HCT116 (cell line): ENCODE data around the gene IL17A. TPM values are rescaled to one million over a fixed set of nuclear protein-coding genes. Genes with fewer than 3 reads are reported as not detected.

ENCODE experiments used
- ATAC-seq: fragments of 200-7000 bp; cut with Tn5 transposase; 2 replicates; pipeline ENCODE4 v1.9.1; 2020; ENCODE audit warnings: mild to moderate bottlenecking, moderate library complexity
- BruUV-seq: library from RNA; stranded (reverse); fragments of 400-500 nt; replicated peaks from 2 replicates; lab custom pipeline; 2021; lab: Mats Ljungman, UMichigan
- CTCF ChIA-PET: fragments of 300-600 bp; sonication (Branson Sonifier 250); formaldehyde crosslinking; loops from one replicate; lab custom pipeline; 2021; ENCODE audit warnings: antibody characterized with exemption; lab: Charles Lee
- POLR2A ChIA-PET: fragments of 300-600, 350-600 bp; sonication (Branson Sonifier 250); formaldehyde crosslinking; loops from one replicate; lab custom pipeline; 2021; ENCODE audit warnings: antibody characterized with exemption; lab: Charles Lee
- RAD21 ChIA-PET, 2 experiments: fragments of 300-600 bp; sonication (Branson Sonifier 250); formaldehyde crosslinking; loops; one replicate each; lab custom pipeline; 2023; ENCODE audit warnings: low total read pairs in 2 of 2; ENCODE audit not compliant: uncharacterized antibody in 2 of 2, unreplicated experiment in 2 of 2, low non-redundant PET in 1 of 2; lab: Charles Lee
- DNase-seq: peaks from one replicate; pipeline ENCODE4 v3.0.0-alpha.2; 2010; ENCODE audit warnings: low read depth, low spot score
- H2AFZ ChIP-seq: fragments of 200-600 bp; shearing (Covaris generic), sonication (generic); 2 replicates; pipeline ENCODE4 v1.6.1; 2017; ENCODE audit warnings: low read depth, mixed run types, mixed read lengths, antibody characterized with exemption, low read length; ENCODE audit not compliant: poor library complexity, severe bottlenecking
- H3K27ac ChIP-seq: 2 replicates; pipeline ENCODE4 v1.5.1; 2012; ENCODE audit warnings: low read depth, low read length
- H3K27me3 ChIP-seq: fragments of 200-600 bp; sonication (generic); 2 replicates; pipeline ENCODE4 v1.6.1; 2016; ENCODE audit warnings: mixed run types, low read length, mixed read lengths; ENCODE audit not compliant: insufficient read depth
- H3K36me3 ChIP-seq, 2 experiments: fragments of 200-500 bp in 1 of 2; fragments of 200-600 bp in 1 of 2; sonication (Bioruptor generic) in 1 of 2; sonication (generic) in 1 of 2; 2 replicates each; pipeline versions ENCODE4 v1.5.1 to v1.6.1; 2014 to 2016; ENCODE audit warnings: low read length in 2 of 2, inconsistent platforms in 1 of 2, mixed read lengths in 1 of 2, mixed run types in 1 of 2; ENCODE audit not compliant: insufficient read depth in 2 of 2, control insufficient read depth in 1 of 2
- H3K4me1 ChIP-seq, 2 experiments: fragments of 200-600 bp in 1 of 2; sonication (generic) in 1 of 2; 2 replicates each; pipeline versions ENCODE4 v1.5.1 to v1.6.1; 2012 to 2017; ENCODE audit warnings: low read length in 2 of 2, inconsistent platforms in 1 of 2, mild to moderate bottlenecking in 1 of 2, mixed read lengths in 1 of 2, mixed run types in 1 of 2, moderate library complexity in 1 of 2; ENCODE audit not compliant: insufficient read depth in 2 of 2, control insufficient read depth in 1 of 2
- H3K4me2 ChIP-seq: fragments of 200-600 bp; sonication (generic); 2 replicates; pipeline ENCODE4 v1.6.1; 2017; ENCODE audit warnings: mixed run types, low read length, mixed read lengths
- H3K4me3 ChIP-seq, 2 experiments: fragments of 200-600 bp in 1 of 2; sonication (generic) in 1 of 2; replicated peaks in 1 of 2; 2 replicates each; pipeline ENCODE4 v1.5.1; 2011 to 2016; ENCODE audit warnings: low read length in 2 of 2, control low read depth in 1 of 2, low read depth in 1 of 2, mild to moderate bottlenecking in 1 of 2, mixed read lengths in 1 of 2, mixed run types in 1 of 2
- H3K79me2 ChIP-seq: fragments of 200-600 bp; sonication (generic); 2 replicates; pipeline ENCODE4 v1.6.1; 2017; ENCODE audit warnings: mild to moderate bottlenecking, mixed run types, low read length, moderate library complexity, mixed read lengths; ENCODE audit not compliant: insufficient read depth
- H3K9ac ChIP-seq: fragments of 200-600 bp; sonication (generic); 2 replicates; pipeline ENCODE4 v1.6.1; 2016; ENCODE audit warnings: low read length, mixed read lengths
- H3K9me2 ChIP-seq: fragments of 200-600 bp; sonication (generic), shearing (Covaris generic); 2 replicates; pipeline ENCODE4 v1.6.1; 2017; ENCODE audit warnings: mixed run types, mild to moderate bottlenecking, moderate library complexity; ENCODE audit not compliant: insufficient read depth
- H3K9me3 ChIP-seq, 2 experiments: fragments of 200-500 bp in 1 of 2; fragments of 200-600 bp in 1 of 2; sonication (Bioruptor generic) in 1 of 2; sonication (generic) in 1 of 2; 2 replicates each; pipeline ENCODE4 v1.6.1; 2014 to 2017; ENCODE audit warnings: low read length in 2 of 2, mixed read lengths in 2 of 2, inconsistent platforms in 1 of 2, low read depth in 1 of 2, mild to moderate bottlenecking in 1 of 2, mixed run types in 1 of 2, moderate library complexity in 1 of 2; ENCODE audit not compliant: control insufficient read depth in 1 of 2, insufficient read depth in 1 of 2
- H4K20me1 ChIP-seq: fragments of 200-600 bp; sonication (generic), shearing (Covaris generic); 2 replicates; pipeline ENCODE4 v1.6.1; 2017; ENCODE audit warnings: mixed run types, mild to moderate bottlenecking, moderate library complexity; ENCODE audit not compliant: insufficient read depth
- EGR1 ChIP-seq: IDR thresholded peaks from 2 replicates; pipeline ENCODE4 v1.6.1; 2012; ENCODE audit warnings: low read depth
- ELF1 ChIP-seq: IDR thresholded peaks from 2 replicates; pipeline ENCODE4 v1.6.1; 2012; ENCODE audit warnings: low read depth, borderline replicate concordance
- EZH2 ChIP-seq: fragments of 200-600 bp; sonication (generic); IDR thresholded peaks from 2 replicates; pipeline ENCODE4 v1.6.1; 2017; ENCODE audit warnings: antibody characterized with exemption, mixed run types
- FOSL1 ChIP-seq: IDR thresholded peaks from 2 replicates; pipeline ENCODE4 v1.6.1; 2012; ENCODE audit warnings: low read depth
- SIN3A ChIP-seq: IDR thresholded peaks from 2 replicates; pipeline ENCODE4 v1.6.1; 2012; ENCODE audit warnings: low read depth
- SP1 ChIP-seq: IDR thresholded peaks from 2 replicates; pipeline ENCODE4 v1.6.1; 2012; ENCODE audit warnings: low read depth
- TCF7L2 ChIP-seq: IDR thresholded peaks from 2 replicates; pipeline ENCODE4 v1.7.0; 2011; ENCODE audit warnings: borderline replicate concordance, inconsistent platforms; ENCODE audit not compliant: insufficient read depth, insufficient read length; ENCODE audit errors: extremely low read depth
- YY1 ChIP-seq: IDR thresholded peaks from 2 replicates; pipeline ENCODE4 v1.6.1; 2011; ENCODE audit warnings: low read length, low read depth, moderate library complexity, mild to moderate bottlenecking; ENCODE audit not compliant: insufficient replicate concordance; ENCODE audit errors: extremely low read depth
- ZFX ChIP-seq: fragments of 450-650 bp; IDR thresholded peaks from 2 replicates; pipeline ENCODE4 v1.6.1; 2017
- ZNF274 ChIP-seq: fragments of 200-500 bp; sonication (Bioruptor generic); IDR thresholded peaks from 2 replicates; pipeline ENCODE4 v1.6.1; 2014; ENCODE audit warnings: mild to moderate bottlenecking, low read depth, low read length, inconsistent platforms
- intact Hi-C: fragments of 100-400 bp; cut with micrococcal nuclease; formaldehyde crosslinking; loops from 2 replicates; pipeline ENCODE4 v1.10.0; 2022
- total RNA-seq: library from RNA; stranded (reverse); gene quantifications from one replicate; pipeline ENCODE4 v1.2.1, GENCODE V29; 2021; ENCODE audit not compliant: unreplicated experiment
- TF ChIP-seq, protein P1 (sequence below): IDR thresholded peaks from 2 replicates; pipeline ENCODE4 v1.6.1; 2012; ENCODE audit warnings: low read depth
- TF ChIP-seq, protein P2 (sequence below): IDR thresholded peaks from 2 replicates; pipeline ENCODE4 v1.6.1; 2012
- TF ChIP-seq, protein P3 (sequence below): IDR thresholded peaks from 2 replicates; pipeline ENCODE4 v1.6.1; 2012

IL17A gene
- total RNA-seq, 1 experiment from 2014 or later, result not detected

- Histone ChIP-seq H3K27ac (no peak overlapping the region), H3K9me3 (no peaks in the 10 kb centered on the region)
- intact Hi-C loops, result no loop called here
- TF ChIP-seq ZFX (no peak), FOSL1 (no peak), SIN3A (no peak), YY1 (no peak), ZNF274 (no peak), EGR1 (no peak), ELF1 (no peak), TCF7L2 (no peak), SP1 (no peak), EZH2 (no peak)
- TF ChIP-seq, protein P1, sequence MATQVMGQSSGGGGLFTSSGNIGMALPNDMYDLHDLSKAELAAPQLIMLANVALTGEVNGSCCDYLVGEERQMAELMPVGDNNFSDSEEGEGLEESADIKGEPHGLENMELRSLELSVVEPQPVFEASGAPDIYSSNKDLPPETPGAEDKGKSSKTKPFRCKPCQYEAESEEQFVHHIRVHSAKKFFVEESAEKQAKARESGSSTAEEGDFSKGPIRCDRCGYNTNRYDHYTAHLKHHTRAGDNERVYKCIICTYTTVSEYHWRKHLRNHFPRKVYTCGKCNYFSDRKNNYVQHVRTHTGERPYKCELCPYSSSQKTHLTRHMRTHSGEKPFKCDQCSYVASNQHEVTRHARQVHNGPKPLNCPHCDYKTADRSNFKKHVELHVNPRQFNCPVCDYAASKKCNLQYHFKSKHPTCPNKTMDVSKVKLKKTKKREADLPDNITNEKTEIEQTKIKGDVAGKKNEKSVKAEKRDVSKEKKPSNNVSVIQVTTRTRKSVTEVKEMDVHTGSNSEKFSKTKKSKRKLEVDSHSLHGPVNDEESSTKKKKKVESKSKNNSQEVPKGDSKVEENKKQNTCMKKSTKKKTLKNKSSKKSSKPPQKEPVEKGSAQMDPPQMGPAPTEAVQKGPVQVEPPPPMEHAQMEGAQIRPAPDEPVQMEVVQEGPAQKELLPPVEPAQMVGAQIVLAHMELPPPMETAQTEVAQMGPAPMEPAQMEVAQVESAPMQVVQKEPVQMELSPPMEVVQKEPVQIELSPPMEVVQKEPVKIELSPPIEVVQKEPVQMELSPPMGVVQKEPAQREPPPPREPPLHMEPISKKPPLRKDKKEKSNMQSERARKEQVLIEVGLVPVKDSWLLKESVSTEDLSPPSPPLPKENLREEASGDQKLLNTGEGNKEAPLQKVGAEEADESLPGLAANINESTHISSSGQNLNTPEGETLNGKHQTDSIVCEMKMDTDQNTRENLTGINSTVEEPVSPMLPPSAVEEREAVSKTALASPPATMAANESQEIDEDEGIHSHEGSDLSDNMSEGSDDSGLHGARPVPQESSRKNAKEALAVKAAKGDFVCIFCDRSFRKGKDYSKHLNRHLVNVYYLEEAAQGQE, result no peak
- TF ChIP-seq, protein P2, sequence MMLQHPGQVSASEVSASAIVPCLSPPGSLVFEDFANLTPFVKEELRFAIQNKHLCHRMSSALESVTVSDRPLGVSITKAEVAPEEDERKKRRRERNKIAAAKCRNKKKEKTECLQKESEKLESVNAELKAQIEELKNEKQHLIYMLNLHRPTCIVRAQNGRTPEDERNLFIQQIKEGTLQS, result no peak
- TF ChIP-seq, protein P3, sequence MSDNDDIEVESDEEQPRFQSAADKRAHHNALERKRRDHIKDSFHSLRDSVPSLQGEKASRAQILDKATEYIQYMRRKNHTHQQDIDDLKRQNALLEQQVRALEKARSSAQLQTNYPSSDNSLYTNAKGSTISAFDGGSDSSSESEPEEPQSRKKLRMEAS, result no peak
- TF ChIP-seq, all 23 proteins: peak for 0
- Histone ChIP-seq H3K4me3 (no peak overlapping the region), H3K4me1 (no peaks in the 10 kb centered on the region), H3K4me2 (no peak overlapping the region), H4K20me1 (no peaks in the 10 kb centered on the region), H3K9ac (no peak overlapping the region), H3K79me2 (no peaks in the 10 kb centered on the region), H3K9me2 (no peaks in the 10 kb centered on the region), H3K36me3 (no peaks in the 10 kb centered on the region), H2AFZ (no peak overlapping the region), H3K27me3 (no peaks in the 10 kb centered on the region)
- ChIA-PET RAD21 (no interaction called here), CTCF (no interaction called here), POLR2A (no interaction called here)
- ATAC-seq (no peak), DNase-seq (no peak)
- BruUV-seq, result no TSS peak
Measured at GRCh38 chr6:52174118-52174517, 12.1 kb upstream of the IL17A start.
